Thyroid gland (tissue), 4 donors: ENCODE data around the gene CCDC81. TPM values are rescaled to one million over a fixed set of nuclear protein-coding genes. Genes with fewer than 3 reads are reported as not detected.

Experiments used
- DNase-seq, 2 donors: peaks; one replicate each; pipeline ENCODE4 v3.0.0-alpha.2; 2019
- H3K27ac ChIP-seq, 3 donors: fragments of 200-600 bp; sonication (generic); 1 replicate in 2 of 3; 2 replicates in 1 of 3; pipeline ENCODE4 v1.5.1; 2016 to 2019; ENCODE audit warnings: mild to moderate bottlenecking in 1 of 3, moderate library complexity in 1 of 3
- H3K27me3 ChIP-seq: fragments of 200-600 bp; sonication (generic); one replicate; pipeline ENCODE4 v1.5.1; 2019
- H3K36me3 ChIP-seq, 2 donors: fragments of 200-600 bp; sonication (generic); one replicate each; pipeline ENCODE4 v1.5.1; 2016 to 2019
- H3K4me1 ChIP-seq, 2 donors: fragments of 200-600 bp; sonication (generic); one replicate each; pipeline ENCODE4 v1.5.1; 2017 to 2019
- H3K4me3 ChIP-seq, 3 donors: fragments of 200-600 bp; sonication (generic); replicated peaks in 1 of 3; 1 replicate in 2 of 3; 2 replicates in 1 of 3; pipeline ENCODE4 v1.5.1; 2016; ENCODE audit warnings: mild to moderate bottlenecking in 1 of 3
- H3K9me3 ChIP-seq: fragments of 200-600 bp; sonication (generic); one replicate; pipeline ENCODE4 v1.5.1; 2017
- POLR2A ChIP-seq, 2 donors: fragments of 450-650 bp; IDR thresholded peaks; one replicate each; pipeline ENCODE4 v1.6.1; 2017; ENCODE audit warnings: antibody characterized with exemption in 2 of 2, mild to moderate bottlenecking in 2 of 2, moderate library complexity in 1 of 2
- WGBS, 2 donors: methylation state at CpG; one replicate each; pipeline ENCODE4 v1.1.5; 2017; 5-methylcytosine and 5-hydroxymethylcytosine counted together
- intact Hi-C: fragments of 100-400 bp; cut with DNase I; formaldehyde crosslinking; loops from one replicate; pipeline ENCODE4 v1.15.1; 2023
- total RNA-seq, 4 donors: library from RNA; depleted of rRNA; stranded (reverse); fragments of >200 nt; gene quantifications; one replicate each; pipeline ENCODE4 v1.2.3, GENCODE V29; 2016
- TF ChIP-seq, protein P1 (sequence below), 6 experiments: fragments of 200-600 bp in 3 of 6; fragments of 450-650 bp in 3 of 6; sonication (generic) in 3 of 6; IDR thresholded peaks; one replicate each; pipeline ENCODE4 v1.5.1; 2016 to 2019; ENCODE audit warnings: antibody characterized with exemption in 6 of 6, mild to moderate bottlenecking in 2 of 6, inconsistent platforms in 1 of 6, moderate library complexity in 1 of 6

Gene CCDC81
- total RNA-seq, 4 donors from 2014 or later = 0.34 to 5.0 (median 2.8) TPM

DNA sequence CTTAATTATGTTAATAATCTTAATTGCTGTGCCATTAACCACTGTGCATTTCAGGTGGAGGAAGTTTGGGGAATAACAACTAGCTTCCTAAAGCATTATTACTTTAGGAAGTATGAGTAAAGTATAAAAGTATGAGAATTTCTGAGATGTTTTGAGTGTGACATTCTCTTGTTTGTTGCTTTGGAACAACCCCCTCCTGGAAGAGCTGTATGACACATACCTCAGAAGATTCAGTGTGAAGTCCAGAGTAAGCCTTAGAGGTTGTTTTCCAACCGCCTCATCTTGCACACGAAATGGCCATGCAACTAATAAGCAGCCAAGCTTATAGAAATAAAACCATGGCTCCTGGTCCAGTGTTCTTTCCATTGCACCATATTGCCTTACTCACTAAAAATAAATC lies 21.7 kb downstream of the CCDC81 start:
- Histone ChIP-seq H3K27ac (peak overlapping the region in 2 of 3 donors; percentile 72 to 83), H3K36me3 (no peaks in the 10 kb centered on the region), H3K4me3 (no peak overlapping the region), H3K27me3 (no peaks in the 10 kb centered on the region), H3K9me3 (no peaks in the 10 kb centered on the region), H3K4me1 (peaks cover 24 to 28% of the 10 kb centered on the region in 2 donors)
- TF ChIP-seq, protein P1, sequence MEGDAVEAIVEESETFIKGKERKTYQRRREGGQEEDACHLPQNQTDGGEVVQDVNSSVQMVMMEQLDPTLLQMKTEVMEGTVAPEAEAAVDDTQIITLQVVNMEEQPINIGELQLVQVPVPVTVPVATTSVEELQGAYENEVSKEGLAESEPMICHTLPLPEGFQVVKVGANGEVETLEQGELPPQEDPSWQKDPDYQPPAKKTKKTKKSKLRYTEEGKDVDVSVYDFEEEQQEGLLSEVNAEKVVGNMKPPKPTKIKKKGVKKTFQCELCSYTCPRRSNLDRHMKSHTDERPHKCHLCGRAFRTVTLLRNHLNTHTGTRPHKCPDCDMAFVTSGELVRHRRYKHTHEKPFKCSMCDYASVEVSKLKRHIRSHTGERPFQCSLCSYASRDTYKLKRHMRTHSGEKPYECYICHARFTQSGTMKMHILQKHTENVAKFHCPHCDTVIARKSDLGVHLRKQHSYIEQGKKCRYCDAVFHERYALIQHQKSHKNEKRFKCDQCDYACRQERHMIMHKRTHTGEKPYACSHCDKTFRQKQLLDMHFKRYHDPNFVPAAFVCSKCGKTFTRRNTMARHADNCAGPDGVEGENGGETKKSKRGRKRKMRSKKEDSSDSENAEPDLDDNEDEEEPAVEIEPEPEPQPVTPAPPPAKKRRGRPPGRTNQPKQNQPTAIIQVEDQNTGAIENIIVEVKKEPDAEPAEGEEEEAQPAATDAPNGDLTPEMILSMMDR (IDR thresholded peaks at IDR 0.05) = no peak
- TF ChIP-seq POLR2A (IDR thresholded peaks at IDR 0.05) = no peak
- 95 to 100% methylated on average over 2 of the region's 2 CpGs for WGBS, 2 donors
- intact Hi-C loops = no loop called here
- no peak for DNase-seq

DNA sequence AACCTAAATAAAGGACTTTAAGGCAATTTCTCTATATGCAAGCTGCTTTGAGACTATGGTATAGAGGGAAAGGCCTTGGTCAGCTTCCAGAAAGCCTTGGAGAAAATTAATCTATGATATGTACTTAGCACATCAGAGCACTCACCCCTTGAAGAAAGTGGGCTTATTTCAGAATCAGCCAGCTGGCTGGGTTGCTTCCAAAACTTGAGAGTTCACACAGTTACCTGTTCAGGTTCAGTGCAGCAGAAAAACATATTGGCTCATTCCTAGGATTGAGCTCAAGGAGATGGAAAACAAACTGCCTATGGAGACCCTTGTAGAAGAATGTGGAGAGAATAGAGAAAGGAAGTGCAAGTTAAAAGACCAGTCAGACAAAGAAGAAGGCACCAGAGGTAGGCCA lies 22.7 kb downstream of the CCDC81 start:
- intact Hi-C loops = no loop called here
- H3K36me3 ChIP-seq = no peaks in the 10 kb centered on the region

GRCh38 chr11:86398106-86398505 lies 23.4 kb downstream of the CCDC81 start:
- Histone ChIP-seq H3K27me3 (no peaks in the 10 kb centered on the region), H3K36me3 (no peaks in the 10 kb centered on the region), H3K9me3 (no peaks in the 10 kb centered on the region), H3K4me1 (peaks cover 24 to 28% of the 10 kb centered on the region in 2 donors), H3K27ac (peak overlapping the region; percentile 72 to 83 (median 80)), H3K4me3 (no peak overlapping the region)
- no peak for DNase-seq
- 95 to 98% methylated on average over 3 of the region's 3 CpGs for WGBS, 2 donors
- no peak for TF ChIP-seq POLR2A (IDR thresholded peaks at IDR 0.05)
- TF ChIP-seq, protein P1 (IDR thresholded peaks at IDR 0.05) = no peak
- intact Hi-C loops = no loop called here

More for the DNA sequence above, 22.7 kb downstream of the CCDC81 start:
- Histone ChIP-seq H3K4me1 (peaks cover 24 to 28% of the 10 kb centered on the region in 2 donors), H3K27me3 (no peaks in the 10 kb centered on the region), H3K27ac (peak overlapping the region; percentile 72 to 83 (median 80)), H3K4me3 (no peak overlapping the region), H3K9me3 (no peaks in the 10 kb centered on the region)
- TF ChIP-seq, protein P1 (IDR thresholded peaks at IDR 0.05) = no peak
- TF ChIP-seq POLR2A (IDR thresholded peaks at IDR 0.05) = no peak
- DNase-seq = peak; percentile 77 to 85

GRCh38 chr11:86403458-86403857 lies 28.8 kb downstream of the CCDC81 start:
- TF ChIP-seq, protein P1 (IDR thresholded peaks at IDR 0.05) = no peak
- no peak for TF ChIP-seq POLR2A (IDR thresholded peaks at IDR 0.05)
- DNase-seq = no peak
- Histone ChIP-seq H3K9me3 (no peaks in the 10 kb centered on the region), H3K4me3 (no peak overlapping the region), H3K4me1 (no peaks in the 10 kb centered on the region), H3K36me3 (no peaks in the 10 kb centered on the region), H3K27ac (no peak overlapping the region), H3K27me3 (no peaks in the 10 kb centered on the region)
- intact Hi-C loops = no loop called here
- 83 to 85% methylated on average over 1 of the region's 1 CpG for WGBS, 2 donors

DNA sequence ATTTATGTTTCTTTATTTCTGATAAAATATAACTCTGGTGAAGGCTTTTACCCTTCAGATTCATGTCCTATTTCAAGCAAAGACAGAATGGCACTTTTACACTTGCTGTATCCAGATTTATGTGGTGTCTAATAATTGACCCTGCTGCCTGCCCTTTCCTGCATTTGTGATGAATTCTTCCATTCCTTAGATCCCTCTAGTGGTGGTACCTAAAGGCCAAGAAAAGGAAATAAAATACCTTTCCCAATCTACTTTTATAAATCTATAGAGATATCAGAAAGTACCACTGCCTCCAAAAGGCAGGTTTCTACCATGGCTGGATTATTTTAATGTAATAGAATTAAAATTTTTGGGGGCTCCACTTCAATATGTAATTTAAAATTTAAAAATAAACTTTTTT lies 34.2 kb downstream of the CCDC81 start:
- no peak overlapping the region for H3K4me3 ChIP-seq
- no peaks in the 10 kb centered on the region for H3K9me3 ChIP-seq
- no peak for DNase-seq
- H3K27me3 ChIP-seq = no peaks in the 10 kb centered on the region
- TF ChIP-seq POLR2A (IDR thresholded peaks at IDR 0.05) = no peak
- TF ChIP-seq, protein P1 (IDR thresholded peaks at IDR 0.05) = no peak
- intact Hi-C loops = no loop called here
- no peaks in the 10 kb centered on the region for H3K36me3 ChIP-seq
- H3K4me1 ChIP-seq = no peaks in the 10 kb centered on the region
- no peak overlapping the region for H3K27ac ChIP-seq
